ENCODE results near the gene PPM1M.

PPM1M gene

GRCh38 chr3:52231502-52232278 is 13.9 kb upstream of the PPM1M start:
- FAIRE-seq: no peak

- FAIRE-seq: no peak
Observed at GRCh38 chr3:52232279-52233107, 13.1 kb upstream of the PPM1M start.

GRCh38 chr3:52233108-52233591 is 12.4 kb upstream of the PPM1M start:
- no peak for FAIRE-seq

GRCh38 chr3:52233968-52234367 is 11.6 kb upstream of the PPM1M start:
- FAIRE-seq: no peak

- no peak for FAIRE-seq
Observed at GRCh38 chr3:52234516-52235447, 10.8 kb upstream of the PPM1M start.

- no peak for FAIRE-seq
Observed at GRCh38 chr3:52236424-52236886, 9.1 kb upstream of the PPM1M start.

- FAIRE-seq: no peak
Observed at GRCh38 chr3:52237006-52237656, 8.4 kb upstream of the PPM1M start.

GRCh38 chr3:52237657-52238172 is 7.8 kb upstream of the PPM1M start:
- FAIRE-seq: no peak

GRCh38 chr3:52238193-52238760 is 7.3 kb upstream of the PPM1M start:
- no peak for FAIRE-seq

- no peak for FAIRE-seq
Observed at GRCh38 chr3:52238761-52239701, 6.5 kb upstream of the PPM1M start, which contains the start of gene TWF2. Gene TWF2, minus strand, starts transcription at chr3:52239158. Its CDS starts 142 bp downstream, at chr3:52239016.

- FAIRE-seq: no peak
Observed at GRCh38 chr3:52240059-52240885, 5.3 kb upstream of the PPM1M start.

- FAIRE-seq: no peak
Observed at GRCh38 chr3:52240886-52241370, 4.6 kb upstream of the PPM1M start.

- FAIRE-seq: no peak
Observed at GRCh38 chr3:52242039-52242438, 3.5 kb upstream of the PPM1M start.

GRCh38 chr3:52243791-52244628 is 1.5 kb upstream of the PPM1M start:
- no peak for FAIRE-seq

GRCh38 chr3:52246264-52246620 is 683 bp downstream of the PPM1M start:
- FAIRE-seq: no peak

- no peak for FAIRE-seq
Observed at GRCh38 chr3:52246728-52247408, 1.3 kb downstream of the PPM1M start.

GRCh38 chr3:52247409-52248164 is 2.0 kb downstream of the PPM1M start:
- no peak for FAIRE-seq

Data from A204.1 (cell line).